Stimulated activated CD4-positive, alpha-beta T cell treated with anti-CD3 and anti-CD28 coated beads, Interleukin-12 subunit alpha, Interleukin-12 subunit beta, amount 100 ng/mL, for 48 hours (primary cell): Measurements from ENCODE around the gene SPATA2L.

Source experiments
- DNase-seq, 3 donors: peaks; one replicate each; pipeline ENCODE4 v3.0.0-alpha.2; 2020; ENCODE audit warnings: low read depth in 2 of 3, low spot score in 1 of 3

Gene SPATA2L, protein sequence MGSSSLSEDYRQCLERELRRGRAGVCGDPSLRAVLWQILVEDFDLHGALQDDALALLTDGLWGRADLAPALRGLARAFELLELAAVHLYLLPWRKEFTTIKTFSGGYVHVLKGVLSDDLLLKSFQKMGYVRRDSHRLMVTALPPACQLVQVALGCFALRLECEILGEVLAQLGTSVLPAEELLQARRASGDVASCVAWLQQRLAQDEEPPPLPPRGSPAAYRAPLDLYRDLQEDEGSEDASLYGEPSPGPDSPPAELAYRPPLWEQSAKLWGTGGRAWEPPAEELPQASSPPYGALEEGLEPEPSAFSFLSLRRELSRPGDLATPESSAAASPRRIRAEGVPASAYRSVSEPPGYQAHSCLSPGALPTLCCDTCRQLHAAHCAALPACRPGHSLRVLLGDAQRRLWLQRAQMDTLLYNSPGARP

DNA sequence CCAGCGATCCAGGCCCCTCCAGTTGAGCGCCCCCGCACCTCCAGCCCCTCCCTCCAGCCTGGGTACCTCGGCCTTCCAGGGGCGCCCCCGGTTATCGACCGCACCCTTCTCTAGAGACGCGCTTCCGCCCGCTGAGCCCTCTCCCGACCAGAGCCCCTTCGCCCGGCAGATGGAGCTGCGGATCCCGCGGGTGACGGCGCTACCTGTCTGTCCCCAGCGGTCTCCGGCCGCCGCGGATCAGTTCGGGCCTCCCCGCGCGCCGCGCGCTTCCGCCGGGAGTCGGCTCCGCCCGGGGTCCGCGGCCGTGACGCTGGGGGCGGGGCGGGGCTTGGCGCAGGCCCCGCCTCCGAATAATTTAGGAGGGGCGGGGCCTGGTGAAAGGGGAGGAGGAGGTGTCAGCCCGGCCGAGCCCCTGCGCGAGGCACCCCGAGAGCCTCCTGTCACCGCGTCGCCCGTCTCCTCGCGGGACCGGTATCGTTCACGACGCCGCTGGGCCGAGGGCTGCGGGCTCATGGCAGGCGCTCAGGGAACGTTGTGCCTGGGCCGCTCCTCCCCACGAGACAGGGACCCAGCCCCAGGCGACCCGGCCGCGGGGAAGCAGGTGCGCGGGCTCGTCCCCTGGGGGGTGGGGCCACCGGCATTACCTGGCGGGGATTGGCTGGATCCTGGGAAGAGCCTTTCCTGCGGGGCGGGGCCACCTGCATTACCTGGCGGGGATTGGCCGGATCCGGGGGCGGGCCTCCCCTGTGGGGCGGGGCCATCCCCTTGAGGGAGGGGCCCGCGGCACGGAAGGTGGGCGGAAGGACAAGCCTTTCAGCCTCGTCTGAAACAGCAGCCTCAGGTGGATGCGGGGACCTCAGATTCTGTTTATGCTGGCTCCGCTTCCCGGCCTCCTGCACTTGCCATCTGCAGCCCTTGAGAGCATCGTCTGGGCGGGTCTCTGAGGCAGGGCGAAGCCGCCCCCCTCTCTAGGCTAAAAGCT is at the start of gene SPATA2L:
SPATA2L (minus strand) TSS at position 281 of the 982 bp plus-strand sequence. CDS start 473 bp downstream, outside the sequence.
- DNase-seq: peak; percentile 94 to 95 (median 95)

DNA sequence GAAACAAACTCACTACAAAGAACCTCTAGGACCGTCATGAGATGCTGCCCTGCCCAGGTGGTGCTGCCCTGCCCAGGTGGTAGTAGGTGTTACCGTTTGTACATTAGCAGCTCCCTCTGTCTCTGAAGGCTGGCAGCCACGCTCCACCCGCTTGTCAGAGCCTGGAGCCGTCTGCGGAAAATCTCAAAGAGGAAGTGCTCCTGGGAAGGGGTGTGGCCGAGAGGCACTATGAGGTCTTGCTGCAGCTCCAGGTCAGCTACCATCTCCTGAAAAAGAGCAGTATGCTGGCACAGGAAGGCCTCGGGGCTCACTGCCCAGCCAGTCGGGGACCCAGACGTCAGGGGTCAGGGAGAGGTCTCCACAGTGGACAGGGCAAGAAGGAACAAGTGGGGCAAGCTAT is 48.1 kb upstream of the SPATA2L start:
- no peak for DNase-seq

DNA sequence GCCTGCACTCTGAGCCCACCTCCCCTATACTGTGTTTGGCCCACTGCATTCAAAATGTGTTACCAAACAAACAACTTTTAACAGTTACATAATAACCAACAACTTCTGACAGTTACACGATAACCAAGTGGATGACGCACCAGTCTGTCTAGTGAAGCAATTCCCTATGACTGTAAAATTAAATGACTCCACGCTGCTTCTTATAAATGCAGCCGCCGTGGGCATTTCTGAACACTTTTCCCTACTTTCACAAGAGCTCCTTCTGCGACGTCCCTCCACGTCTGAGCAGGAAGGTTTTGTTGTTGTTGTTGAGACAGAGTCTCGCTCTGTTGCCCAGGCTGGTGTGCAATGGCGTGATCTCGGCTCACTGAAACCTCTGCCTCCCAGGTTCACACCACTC is 47.4 kb upstream of the SPATA2L start:
- DNase-seq: no peak

DNA sequence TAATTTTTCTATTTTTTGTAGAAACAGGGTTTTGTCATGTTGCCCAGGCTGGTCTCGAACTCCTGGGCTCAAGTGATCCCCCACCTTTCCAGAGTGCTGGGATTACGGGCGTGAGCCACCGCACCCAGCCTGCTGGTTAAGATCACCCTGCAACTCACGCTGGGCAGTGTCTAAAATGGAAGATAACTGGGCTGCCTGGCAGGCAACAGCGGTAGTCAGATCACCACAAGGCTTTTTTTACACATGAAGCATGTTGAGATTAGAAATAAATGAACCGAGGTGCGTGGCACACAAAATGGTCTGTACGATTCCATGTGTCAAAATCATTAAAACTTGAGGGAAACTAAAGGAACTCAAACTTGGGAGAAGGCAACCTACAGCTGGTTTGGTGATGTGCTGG is 46.6 kb upstream of the SPATA2L start:
- DNase-seq: no peak

DNA sequence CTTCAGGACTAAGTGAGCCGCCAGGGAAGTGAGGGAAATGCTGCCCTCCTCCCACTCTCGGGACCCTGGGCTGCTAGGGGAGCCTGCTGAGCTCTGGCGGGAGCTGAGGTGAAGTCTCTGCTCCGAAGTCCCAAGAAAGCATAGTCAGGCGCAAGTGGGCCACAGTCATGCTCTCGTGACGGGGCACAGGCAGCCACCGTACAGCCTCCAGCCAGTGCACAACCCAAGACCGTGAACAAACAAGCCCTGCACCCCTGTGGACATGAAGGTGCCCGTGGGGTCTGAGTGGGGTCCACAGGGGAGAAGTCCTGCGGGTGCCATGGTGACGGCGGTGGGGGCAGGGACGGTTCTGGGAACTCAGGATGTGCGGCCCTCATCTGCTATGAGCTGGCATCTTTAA is 44.5 kb upstream of the SPATA2L start:
- DNase-seq: no peak

DNA sequence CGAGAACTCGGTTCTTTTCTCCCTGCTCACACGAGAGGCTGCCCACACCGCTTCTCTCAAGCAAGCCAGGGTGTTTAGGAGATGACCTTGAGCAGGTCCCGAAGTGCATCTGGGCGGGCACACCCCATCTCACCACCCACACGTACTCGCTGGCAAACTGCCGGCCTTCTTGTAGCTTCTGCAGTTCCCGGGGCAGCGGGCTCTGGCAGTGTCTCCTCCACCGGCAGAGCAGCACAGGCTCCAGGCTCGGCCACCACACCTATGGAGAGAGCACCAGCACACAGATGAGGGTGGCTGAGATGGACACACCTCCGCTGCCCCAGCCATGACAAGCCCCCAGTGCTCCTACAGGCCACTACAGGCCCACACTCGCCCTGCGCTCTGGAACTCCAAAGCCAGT is 43.3 kb upstream of the SPATA2L start:
- no peak for DNase-seq

DNA sequence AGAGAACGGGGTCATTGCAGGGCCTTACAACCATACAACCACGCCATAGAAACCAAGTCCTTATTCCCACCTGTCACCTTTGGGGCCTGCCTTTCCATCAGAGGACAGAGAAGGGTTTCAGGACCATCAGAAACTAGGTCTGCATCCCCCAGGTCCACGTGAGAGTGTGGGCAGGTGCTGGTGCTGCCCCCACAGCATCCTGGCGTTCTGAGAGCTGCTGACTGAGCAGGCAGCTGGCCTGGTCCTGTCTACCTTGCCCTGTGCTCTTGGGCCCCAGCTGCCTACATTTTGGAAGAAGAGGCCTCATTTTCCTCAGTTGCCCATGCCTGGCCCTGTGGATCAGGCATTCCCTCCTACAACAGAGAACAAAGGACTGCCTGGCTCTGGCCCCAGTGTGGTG is 41.4 kb upstream of the SPATA2L start:
- DNase-seq: no peak

DNA sequence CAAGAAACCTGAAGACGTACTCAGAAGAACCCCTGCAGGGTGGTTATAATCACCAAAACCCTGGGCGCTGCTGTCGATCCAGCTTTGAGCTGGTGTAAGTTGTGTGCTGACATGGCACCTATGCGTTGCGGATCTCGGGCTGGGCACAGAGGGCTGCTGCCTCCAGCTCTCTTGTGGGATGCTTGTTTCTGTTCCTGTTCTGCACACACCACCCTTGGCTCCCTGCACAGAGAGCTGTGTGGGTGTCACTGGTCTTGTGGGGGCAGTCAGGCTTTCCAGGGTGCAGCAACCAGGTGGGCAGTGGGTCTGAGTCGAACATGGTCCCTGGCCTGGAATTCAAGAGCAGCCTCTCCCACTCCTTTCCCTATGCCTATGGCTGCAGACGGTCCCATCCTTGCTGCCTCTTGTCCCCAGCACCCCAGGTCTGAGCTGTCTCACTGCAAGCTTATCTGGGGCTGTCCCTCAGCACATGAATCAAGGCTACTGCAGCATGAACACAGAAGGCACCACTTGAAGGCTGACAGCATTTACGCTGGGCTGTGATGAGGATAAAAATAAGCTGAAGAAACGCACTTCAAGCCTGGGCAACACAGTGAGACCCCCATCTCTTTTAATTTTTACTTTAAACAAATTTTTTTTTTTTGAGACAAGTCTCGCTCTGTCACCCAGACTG is 40.0 kb upstream of the SPATA2L start:
- no peak for DNase-seq

DNA sequence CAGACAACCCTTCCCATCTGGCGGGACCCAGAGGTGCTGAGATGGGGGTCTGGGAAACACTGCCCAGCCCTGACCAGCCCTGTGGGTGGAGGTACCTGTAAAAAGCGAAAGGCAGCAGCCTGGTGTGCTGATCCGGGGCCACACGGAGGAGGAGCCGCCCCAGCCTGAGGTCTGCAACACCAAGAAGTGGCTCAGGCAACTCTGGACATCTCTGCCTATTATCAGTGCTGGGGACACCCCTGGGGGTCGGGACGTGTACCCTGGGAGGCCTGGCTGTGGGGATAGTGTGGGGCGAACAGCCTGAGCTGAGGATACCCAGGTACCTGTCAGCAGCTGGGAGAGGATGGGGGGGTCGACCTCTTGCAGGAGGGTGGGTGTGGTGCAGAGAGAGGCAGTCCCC is 37.9 kb upstream of the SPATA2L start:
- no peak for DNase-seq

DNA sequence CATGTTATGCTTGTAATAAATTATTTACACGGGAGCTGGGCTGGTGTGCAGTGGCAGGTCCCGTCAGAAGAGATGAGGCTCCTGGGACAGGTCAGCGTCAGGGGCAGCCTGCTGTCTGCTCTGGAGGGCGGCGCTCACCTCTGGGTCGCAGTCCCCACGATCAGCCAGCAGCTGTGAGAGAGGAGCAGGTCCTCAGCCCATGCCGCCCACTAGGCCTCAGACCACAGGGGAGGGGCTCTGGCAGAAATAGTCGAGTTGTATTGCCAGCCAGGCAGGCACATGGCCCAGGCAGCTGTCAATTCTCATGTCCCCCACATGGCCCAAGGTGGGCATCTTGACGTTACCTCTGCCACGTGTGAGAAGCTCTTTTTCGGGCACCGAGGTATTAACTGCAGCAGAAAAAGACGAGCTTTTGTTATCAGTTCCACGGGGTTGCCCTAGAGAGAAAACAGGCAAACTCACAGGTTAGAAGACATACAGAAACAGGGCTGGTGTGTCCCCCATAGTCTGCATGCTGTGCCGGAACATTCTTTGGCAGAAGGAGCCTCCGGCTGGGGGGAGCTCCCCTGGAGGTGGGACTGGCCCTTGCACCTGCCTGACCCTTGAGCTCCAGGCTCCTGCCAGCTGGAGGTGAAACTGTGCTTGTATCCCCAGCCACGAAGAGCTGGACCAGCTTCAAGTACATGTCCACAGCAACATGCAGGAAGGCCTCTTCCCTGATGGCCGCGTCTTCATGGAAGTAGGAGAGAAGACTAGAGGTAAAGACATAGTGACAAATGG is 37.2 kb upstream of the SPATA2L start:
- DNase-seq: no peak

DNA sequence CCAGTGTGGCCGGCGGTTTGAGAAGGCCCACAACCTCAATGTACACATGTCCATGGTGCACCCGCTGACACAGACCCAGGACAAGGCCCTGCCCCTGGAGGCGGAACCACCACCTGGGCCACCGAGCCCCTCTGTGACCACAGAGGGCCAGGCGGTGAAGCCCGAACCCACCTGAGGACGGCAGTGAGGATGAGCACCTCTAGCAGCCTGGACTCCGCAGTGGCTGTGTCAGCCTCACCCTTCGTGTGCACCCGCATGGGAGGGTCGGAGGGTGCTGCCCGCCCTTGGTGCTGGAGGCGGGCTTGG is 36.5 kb upstream of the SPATA2L start:
- DNase-seq: no peak

DNA sequence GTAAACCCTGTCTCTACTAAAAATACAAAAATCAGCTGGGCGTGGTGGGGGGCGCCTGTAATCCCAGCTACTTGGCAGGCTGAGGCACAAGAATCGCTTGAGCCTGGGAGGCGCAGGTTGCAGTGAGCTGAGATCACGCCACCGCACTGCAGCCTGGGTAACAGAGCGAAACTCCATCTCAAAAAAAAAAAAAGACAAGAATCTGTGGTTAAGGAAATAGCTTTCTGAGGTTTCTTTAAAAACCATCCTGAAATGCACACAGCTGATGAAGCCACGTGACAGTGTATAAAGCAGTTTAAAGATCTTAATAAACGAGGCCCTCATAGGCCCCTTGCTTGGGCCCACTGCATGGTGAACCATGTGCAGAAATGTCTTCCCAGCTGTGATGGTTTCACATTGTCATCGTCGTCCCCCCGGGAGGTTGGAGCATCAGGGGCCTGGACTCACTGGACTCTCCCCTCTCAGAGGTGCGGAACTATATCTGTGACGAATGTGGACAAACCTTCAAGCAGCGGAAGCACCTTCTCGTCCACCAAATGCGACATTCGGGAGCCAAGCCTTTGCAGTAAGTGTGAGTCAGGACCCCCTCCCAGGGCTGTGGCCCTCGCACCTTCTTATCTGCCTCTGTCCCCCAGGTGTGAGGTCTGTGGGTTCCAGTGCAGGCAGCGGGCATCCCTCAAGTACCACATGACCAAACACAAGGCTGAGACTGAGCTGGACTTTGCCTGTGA is 36.0 kb upstream of the SPATA2L start:
- DNase-seq: no peak

DNA sequence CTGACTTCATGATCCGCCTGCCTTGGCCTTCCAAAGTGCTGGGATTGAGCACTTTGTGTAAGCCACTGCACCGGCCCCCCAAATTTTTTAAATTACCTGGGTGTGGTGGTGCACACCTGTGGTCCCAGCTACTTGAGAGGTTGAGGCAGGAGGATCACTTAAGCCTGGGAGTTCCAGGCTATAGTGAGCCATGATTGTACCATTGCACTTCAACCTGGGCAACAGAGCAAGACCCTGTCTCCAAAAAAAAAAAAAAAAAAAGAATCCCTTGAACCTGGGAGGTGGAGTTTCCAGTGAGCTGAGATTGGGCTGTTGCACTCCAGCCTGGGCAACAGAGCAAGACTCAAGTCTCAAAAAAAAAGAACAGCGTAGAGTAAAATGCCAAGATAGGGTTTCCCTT is 35.0 kb upstream of the SPATA2L start:
- DNase-seq: no peak

DNA sequence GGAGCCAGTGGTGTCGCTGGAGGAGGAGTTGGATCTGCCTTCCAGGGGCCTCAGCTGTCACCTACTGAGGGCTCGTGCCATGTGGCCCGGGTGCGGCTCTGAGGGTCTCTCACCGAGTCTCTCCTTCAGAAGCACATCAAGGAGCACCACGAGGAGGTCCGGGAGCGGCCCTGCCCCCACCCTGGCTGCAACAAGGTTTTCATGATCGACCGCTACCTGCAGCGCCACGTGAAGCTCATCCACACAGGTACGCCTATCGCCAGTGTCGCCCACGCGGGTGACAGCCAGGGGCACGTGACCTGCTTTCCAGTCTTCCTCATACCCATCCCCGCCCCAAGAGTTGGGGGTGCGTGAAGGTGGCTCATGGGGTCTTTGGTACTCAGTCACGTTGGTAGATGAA is 32.3 kb upstream of the SPATA2L start:
- no peak for DNase-seq

DNA sequence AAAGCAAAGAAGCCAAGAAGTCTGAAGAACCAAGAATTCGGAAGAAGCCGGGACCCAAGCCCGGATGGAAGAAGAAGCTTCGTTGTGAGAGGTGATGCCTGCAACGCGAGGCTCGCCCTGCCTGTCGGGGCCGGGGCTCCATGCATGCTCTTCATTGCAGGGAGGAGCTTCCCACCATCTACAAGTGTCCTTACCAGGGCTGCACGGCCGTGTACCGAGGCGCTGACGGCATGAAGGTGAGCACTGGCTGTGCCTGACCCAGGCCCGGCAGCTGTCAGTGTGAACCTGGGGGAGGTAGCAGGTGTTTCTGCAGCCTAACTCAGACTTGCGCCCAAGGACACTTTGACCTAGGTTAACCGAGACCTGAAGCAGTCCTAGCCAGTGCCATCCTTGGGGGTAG is 31.8 kb upstream of the SPATA2L start:
- no peak for DNase-seq

DNA sequence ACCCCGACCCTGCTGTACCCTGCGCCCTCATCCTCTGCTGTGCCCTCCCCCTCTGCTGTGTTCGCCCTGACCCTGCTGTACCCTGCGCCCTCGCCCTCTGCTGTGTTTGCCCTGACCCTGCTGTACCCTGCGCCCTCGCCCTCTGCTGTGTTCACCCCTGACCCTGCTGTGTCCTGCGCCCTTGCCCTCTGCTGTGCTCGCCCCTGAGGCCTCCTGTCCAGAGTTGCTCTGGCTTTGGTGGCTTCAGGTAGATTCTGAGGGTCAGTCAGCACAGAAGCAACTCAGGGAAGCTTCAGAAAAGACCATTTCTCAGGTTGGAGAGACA is 31.4 kb upstream of the SPATA2L start:
- no peak for DNase-seq

DNA sequence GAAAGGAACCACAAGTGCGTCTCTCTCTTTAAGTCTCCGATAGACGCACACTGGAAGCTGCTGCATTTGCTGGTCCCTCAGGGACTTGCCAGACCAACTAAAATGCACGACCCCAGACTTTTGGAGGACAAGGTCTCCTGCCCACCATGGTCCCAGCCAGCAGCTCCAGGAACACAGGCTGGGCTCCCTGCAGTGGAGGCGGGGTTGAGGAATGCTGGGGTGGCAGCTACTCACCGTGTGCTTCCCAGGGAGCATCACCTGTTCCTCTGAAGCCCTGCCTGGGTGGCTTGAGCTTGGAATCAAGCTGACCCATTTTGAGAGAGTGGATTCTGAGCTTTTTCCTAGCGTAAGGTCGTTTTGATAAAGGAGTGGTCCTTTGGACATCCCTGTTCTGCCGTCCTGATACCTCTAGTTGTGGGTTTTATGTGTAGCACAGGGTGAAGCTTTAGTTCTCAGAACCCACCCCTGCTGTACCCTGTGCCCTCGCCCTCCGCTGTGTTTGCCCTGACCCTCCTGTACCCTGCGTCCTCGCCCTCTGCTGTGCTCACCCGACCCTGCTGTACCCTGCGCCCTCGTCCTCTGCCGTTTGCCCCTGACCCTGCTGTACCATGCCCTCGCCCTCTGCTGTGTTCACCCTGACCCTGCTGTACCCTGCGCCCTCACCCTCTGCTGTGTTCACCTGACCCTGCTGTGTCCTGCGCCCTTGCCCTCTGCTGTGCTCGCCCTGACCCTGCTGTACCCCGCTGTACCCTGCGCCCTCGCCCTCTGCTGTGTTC is 30.8 kb upstream of the SPATA2L start:
- no peak for DNase-seq

DNA sequence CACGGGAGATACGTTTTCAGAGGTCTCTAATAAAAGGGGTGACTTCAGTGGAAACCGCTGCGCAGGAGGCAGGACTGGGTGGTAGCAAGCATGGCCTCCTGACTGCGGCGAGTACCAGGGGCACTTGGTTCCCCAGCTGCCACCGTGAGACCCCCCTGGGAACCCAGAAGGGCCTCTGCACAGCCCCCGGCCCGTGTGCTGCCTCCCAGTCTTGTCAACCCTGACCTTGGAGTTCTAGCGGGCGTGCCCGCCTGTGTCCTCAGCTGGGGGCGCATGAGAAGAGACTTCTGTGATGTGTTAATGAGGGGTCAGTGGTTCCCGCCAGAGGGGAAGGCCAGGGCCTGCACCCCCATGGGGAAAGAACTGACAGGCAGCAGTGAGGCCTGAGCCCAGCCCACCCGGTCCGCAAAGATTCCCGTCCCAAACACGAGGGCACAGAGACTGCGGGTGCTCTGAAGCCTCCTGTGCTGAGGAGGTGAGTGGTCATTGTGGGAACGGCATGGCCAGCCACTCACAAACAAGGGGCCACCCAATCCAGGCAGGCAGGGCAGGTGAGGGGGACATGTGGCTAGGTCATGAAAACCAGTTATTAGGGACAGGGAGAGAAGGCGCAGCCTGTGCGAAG is 29.2 kb upstream of the SPATA2L start:
- DNase-seq: no peak
